NCI-H187 (cell line): ENCODE measurements around the gene SPATA3.

ENCODE experiments used
- DNase-seq, 2 experiments: peaks; one replicate each; lab custom pipeline; 2025; lab: John Stamatoyannopoulos, UW

SPATA3 gene

GRCh38 chr2:231029563-231029962 is 33.6 kb downstream of the SPATA3 start:
- no peak for DNase-seq

GRCh38 chr2:231030725-231031124 is 34.8 kb downstream of the SPATA3 start:
- no peak for DNase-seq

- DNase-seq = no peak
Measured at GRCh38 chr2:231032575-231033140, 36.7 kb downstream of the SPATA3 start.

- no peak for DNase-seq
Measured at GRCh38 chr2:231033147-231034132, 37.5 kb downstream of the SPATA3 start.

- DNase-seq = no peak
Measured at GRCh38 chr2:231034291-231034882, 38.5 kb downstream of the SPATA3 start.

GRCh38 chr2:231036131-231036530 is 40.2 kb downstream of the SPATA3 start:
- DNase-seq = no peak

- no peak for DNase-seq
Measured at GRCh38 chr2:231036578-231037106, 40.7 kb downstream of the SPATA3 start.

GRCh38 chr2:231037202-231037730 is 41.3 kb downstream of the SPATA3 start, which contains the start of gene C2orf72:
Gene C2orf72 (plus strand): TSS chr2:231037523. CDS start chr2:231037566, 43 bp downstream.
- no peak for DNase-seq

GRCh38 chr2:231037731-231038482 is 42.0 kb downstream of the SPATA3 start:
- no peak for DNase-seq

- no peak for DNase-seq
Measured at GRCh38 chr2:231038483-231039293, 42.8 kb downstream of the SPATA3 start.

- DNase-seq = no peak
Measured at GRCh38 chr2:231039294-231039664, 43.4 kb downstream of the SPATA3 start.

GRCh38 chr2:231039821-231040364 is 44.0 kb downstream of the SPATA3 start:
- no peak for DNase-seq

GRCh38 chr2:231041061-231041689 is 45.3 kb downstream of the SPATA3 start:
- no peak for DNase-seq

GRCh38 chr2:231043796-231044195 is 47.9 kb downstream of the SPATA3 start:
- no peak for DNase-seq

- no peak for DNase-seq
Measured at GRCh38 chr2:231046916-231047273, 51.0 kb downstream of the SPATA3 start.

GRCh38 chr2:231047274-231047922 is 51.5 kb downstream of the SPATA3 start:
- DNase-seq = no peak

- DNase-seq = no peak
Measured at GRCh38 chr2:231047923-231048915, 52.3 kb downstream of the SPATA3 start.
